ENCODE results near the gene SQOR.

Gene SQOR

DNA sequence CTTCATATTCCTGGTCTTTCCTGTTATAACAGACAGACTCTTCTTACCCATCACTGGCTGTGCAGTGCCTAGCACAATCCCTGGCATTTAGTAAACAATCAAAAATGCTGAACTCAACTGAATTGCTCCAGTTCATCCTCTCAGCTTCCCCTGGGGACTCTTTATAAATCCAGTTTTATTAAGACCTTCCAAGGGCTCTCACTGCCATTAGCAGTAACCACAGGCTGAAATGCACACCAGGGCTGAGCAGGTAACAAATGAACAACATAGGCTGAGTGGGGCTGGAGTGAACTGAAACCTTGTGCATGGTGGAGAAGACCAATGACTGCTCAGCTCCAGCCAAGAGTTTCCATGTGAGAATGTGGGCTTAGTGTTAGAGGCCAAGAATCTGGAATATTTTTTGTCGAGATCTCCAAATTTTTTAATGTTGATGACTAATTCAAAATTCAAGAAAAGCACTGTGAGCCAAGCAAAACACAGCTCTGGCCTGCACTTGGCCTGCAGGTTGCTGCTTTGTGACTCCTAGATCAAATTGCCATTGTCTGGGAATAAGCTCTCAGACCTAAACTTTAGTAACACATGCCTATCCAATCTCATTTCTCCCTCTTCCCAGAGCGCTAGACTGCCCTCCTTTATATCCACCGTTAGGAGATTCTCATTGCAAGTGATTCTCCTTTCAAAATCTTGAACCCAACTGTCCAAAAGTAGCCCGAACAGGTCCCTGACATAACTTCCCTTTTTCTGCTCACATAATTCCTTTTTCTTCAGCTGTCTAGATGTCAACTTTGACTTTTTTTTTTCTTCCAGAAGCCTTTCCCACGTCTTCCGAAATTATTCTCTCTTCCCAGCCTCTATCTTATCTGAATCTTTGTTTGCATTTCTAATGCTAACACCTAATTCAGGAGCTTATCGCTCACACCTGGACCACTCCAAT, 7.4 kb downstream of the SQOR start:
- Histone ChIP-seq H3K79me2 (ENCODE audit: control insufficient read depth, low read length) (no peaks in the 10 kb centered on the region), H3K27ac (ENCODE audit: low read depth, low read length) (no peak overlapping the region), H3K4me2 (ENCODE audit: low read length) (no peak overlapping the region)

DNA sequence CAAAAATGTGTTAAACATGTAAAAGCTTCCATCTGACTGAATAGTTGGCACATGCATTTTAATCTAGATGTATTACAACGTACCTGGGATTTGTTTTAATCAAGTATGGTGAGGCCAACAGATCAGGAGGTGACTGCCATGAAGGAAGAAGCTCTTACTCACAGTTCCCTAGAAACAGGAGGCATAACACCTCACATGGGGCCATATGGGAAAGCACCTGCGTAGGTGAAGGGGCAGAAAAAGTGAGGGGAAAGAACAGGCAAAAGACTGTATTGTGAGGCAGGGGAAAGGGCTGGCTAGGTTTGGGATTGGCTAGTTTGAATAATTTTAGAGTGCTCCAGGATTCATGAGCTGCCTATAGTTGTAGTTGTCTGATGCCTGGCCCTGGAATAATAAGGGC, 9.6 kb downstream of the SQOR start:
- no peaks in the 10 kb centered on the region for H3F3A ChIP-seq (ENCODE audit: control insufficient read depth, insufficient read depth)
- no peaks in the 10 kb centered on the region for H3K79me2 ChIP-seq (ENCODE audit: control insufficient read depth, low read length)
- no peaks in the 10 kb centered on the region for H3K4me1 ChIP-seq (ENCODE audit: control insufficient read depth, low read length)
- H3K36me3 ChIP-seq (ENCODE audit: control insufficient read depth, low read length), result no peaks in the 10 kb centered on the region
- no peak overlapping the region for H3K27ac ChIP-seq (ENCODE audit: low read depth, low read length)
- H3K27me3 ChIP-seq (ENCODE audit: control insufficient read depth, low read length), result no peaks in the 10 kb centered on the region; the same call in 1 of the 2 replicates
- no peaks in the 10 kb centered on the region for H3K9me3 ChIP-seq (ENCODE audit: control insufficient read depth, insufficient read depth, low read length)
- no peaks in the 10 kb centered on the region for H3K9me2 ChIP-seq (replicated peaks; ENCODE audit: control insufficient read depth, low read length)
- no peak overlapping the region for H3K4me3 ChIP-seq (ENCODE audit: low read length)
- no peaks in the 10 kb centered on the region for H4K20me1 ChIP-seq (ENCODE audit: control insufficient read depth, insufficient read depth, low read depth, low read length)
- no peak overlapping the region for H3K4me2 ChIP-seq (ENCODE audit: low read length)
- TF ChIP-seq, protein P1, sequence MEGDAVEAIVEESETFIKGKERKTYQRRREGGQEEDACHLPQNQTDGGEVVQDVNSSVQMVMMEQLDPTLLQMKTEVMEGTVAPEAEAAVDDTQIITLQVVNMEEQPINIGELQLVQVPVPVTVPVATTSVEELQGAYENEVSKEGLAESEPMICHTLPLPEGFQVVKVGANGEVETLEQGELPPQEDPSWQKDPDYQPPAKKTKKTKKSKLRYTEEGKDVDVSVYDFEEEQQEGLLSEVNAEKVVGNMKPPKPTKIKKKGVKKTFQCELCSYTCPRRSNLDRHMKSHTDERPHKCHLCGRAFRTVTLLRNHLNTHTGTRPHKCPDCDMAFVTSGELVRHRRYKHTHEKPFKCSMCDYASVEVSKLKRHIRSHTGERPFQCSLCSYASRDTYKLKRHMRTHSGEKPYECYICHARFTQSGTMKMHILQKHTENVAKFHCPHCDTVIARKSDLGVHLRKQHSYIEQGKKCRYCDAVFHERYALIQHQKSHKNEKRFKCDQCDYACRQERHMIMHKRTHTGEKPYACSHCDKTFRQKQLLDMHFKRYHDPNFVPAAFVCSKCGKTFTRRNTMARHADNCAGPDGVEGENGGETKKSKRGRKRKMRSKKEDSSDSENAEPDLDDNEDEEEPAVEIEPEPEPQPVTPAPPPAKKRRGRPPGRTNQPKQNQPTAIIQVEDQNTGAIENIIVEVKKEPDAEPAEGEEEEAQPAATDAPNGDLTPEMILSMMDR (IDR thresholded peaks at IDR 0.05; ENCODE audit: low read depth, low read length, poor library complexity, severe bottlenecking), result no peak
- TF ChIP-seq EZH2phosphoT487 (IDR thresholded peaks at IDR 0.05; ENCODE audit: borderline replicate concordance, low read length), result no peak

More for the DNA sequence above, 7.4 kb downstream of the SQOR start:
- Histone ChIP-seq H3K4me1 (ENCODE audit: control insufficient read depth, low read length) (peaks cover 8% of the 10 kb centered on the region), H3K36me3 (ENCODE audit: control insufficient read depth, low read length) (no peaks in the 10 kb centered on the region), H3K4me3 (ENCODE audit: low read length) (no peak overlapping the region), H3K9me3 (ENCODE audit: control insufficient read depth, insufficient read depth, low read length) (no peaks in the 10 kb centered on the region), H4K20me1 (ENCODE audit: control insufficient read depth, insufficient read depth, low read depth, low read length) (no peaks in the 10 kb centered on the region), H3F3A (ENCODE audit: control insufficient read depth, insufficient read depth) (no peaks in the 10 kb centered on the region), H3K27me3 (ENCODE audit: control insufficient read depth, low read length) (peaks cover 3% of the 10 kb centered on the region; the same call in 1 of the 2 replicates), H3K9me2 (replicated peaks; ENCODE audit: control insufficient read depth, low read length) (no peaks in the 10 kb centered on the region; the same call in 1 of the 2 replicates)
- TF ChIP-seq EZH2phosphoT487 (IDR thresholded peaks at IDR 0.05; ENCODE audit: borderline replicate concordance, low read length), result no peak
- TF ChIP-seq, protein P1 (IDR thresholded peaks at IDR 0.05; ENCODE audit: low read depth, low read length, poor library complexity, severe bottlenecking), result no peak

DNA sequence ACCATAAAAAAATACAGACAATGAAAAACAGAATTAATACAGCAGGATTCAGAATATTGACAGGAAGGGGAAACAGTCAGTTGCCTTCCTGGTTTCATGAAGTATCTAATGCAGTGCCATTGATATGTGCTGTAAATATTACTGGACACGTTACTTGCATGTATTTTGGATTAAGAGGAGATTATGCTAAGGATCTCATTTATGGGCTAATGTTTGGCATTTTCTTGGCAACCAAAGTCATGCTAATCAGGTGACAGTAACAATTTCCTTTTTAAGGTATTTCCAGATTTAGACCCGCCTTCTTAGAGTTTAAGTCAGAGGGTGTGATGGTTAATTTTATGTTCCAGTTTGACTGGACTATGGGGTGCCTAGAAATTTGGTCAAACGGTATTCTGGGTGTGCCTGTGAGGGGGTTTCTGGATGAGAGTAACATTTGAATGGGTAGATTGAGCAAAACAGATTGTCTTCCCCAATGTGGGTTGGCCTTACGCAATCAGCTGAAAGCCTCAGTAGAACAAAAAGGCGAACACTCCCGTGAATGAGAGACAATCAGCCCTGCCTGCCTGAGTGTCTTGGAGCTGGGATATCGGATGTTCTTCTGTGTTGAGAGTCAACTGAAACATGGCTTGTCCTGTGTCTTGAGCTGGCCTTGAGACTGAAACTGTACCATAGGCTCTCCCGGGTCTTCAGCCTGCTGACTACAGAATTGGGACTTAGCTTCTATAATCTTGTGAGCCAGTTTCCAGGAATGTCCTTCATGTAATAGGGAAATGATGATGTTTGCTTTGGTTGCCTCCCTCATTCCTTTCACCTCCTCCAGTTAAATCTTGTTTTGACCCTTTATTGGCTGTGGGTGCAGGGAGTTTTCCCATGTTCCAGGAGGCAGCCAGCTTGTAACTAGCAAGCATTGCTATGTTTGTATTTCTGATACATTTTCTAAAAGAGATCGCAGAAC, 10.5 kb downstream of the SQOR start:
- Histone ChIP-seq H3K4me1 (ENCODE audit: control insufficient read depth, low read length) (no peaks in the 10 kb centered on the region), H3K9me3 (ENCODE audit: control insufficient read depth, insufficient read depth, low read length) (no peaks in the 10 kb centered on the region), H3K4me2 (ENCODE audit: low read length) (no peak overlapping the region), H3K36me3 (ENCODE audit: control insufficient read depth, low read length) (no peaks in the 10 kb centered on the region), H3K27ac (ENCODE audit: low read depth, low read length) (no peak overlapping the region), H3F3A (ENCODE audit: control insufficient read depth, insufficient read depth) (no peaks in the 10 kb centered on the region), H4K20me1 (ENCODE audit: control insufficient read depth, insufficient read depth, low read depth, low read length) (no peaks in the 10 kb centered on the region), H3K9me2 (replicated peaks; ENCODE audit: control insufficient read depth, low read length) (no peaks in the 10 kb centered on the region), H3K79me2 (ENCODE audit: control insufficient read depth, low read length) (no peaks in the 10 kb centered on the region), H3K4me3 (ENCODE audit: low read length) (no peak overlapping the region), H3K27me3 (ENCODE audit: control insufficient read depth, low read length) (no peaks in the 10 kb centered on the region; the same call in 1 of the 2 replicates)
- TF ChIP-seq EZH2phosphoT487 (IDR thresholded peaks at IDR 0.05; ENCODE audit: borderline replicate concordance, low read length), result no peak
- TF ChIP-seq, protein P1 (IDR thresholded peaks at IDR 0.05; ENCODE audit: low read depth, low read length, poor library complexity, severe bottlenecking), result no peak
